H1 (cell line): ENCODE data around the gene DHRS1. TPM values are rescaled to one million over a fixed set of nuclear protein-coding genes. Genes with fewer than 3 reads are reported as not detected.

Source experiments
- CTCF ChIA-PET: fragments of 300-600 bp; sonication (Branson Sonifier 250); formaldehyde crosslinking; loops from one replicate; lab custom pipeline; 2021; ENCODE audit not compliant: partially characterized antibody; lab: Charles Lee
- POLR2A ChIA-PET: fragments of 300-600 bp; sonication (Branson Sonifier 250); formaldehyde crosslinking; loops from one replicate; lab custom pipeline; 2021; ENCODE audit warnings: inconsistent platforms; ENCODE audit not compliant: partially characterized antibody; lab: Charles Lee
- DNase-seq, 2 experiments: peaks; one replicate each; pipeline versions ENCODE4 v3.0.0 to v3.0.0-alpha.2; 2010 to 2022; ENCODE audit warnings: low spot score in 2 of 2, low read depth in 1 of 2, mixed read lengths in 1 of 2
- FAIRE-seq: peaks from 2 replicates; lab custom pipeline; 2011; peaks lifted over from hg19 to GRCh38; lab: Jason Lieb, UNC
- H2AFZ ChIP-seq: 2 replicates; pipeline ENCODE4 v1.8.1; 2012; ENCODE audit warnings: low read length, inconsistent platforms
- H2AK5ac ChIP-seq: 2 replicates; pipeline ENCODE4 v1.6.1; 2013; ENCODE audit warnings: low read depth, low read length
- H2BK120ac ChIP-seq: replicated peaks from 2 replicates; pipeline ENCODE3; 2013; ENCODE audit warnings: low read depth, low read length, inconsistent platforms
- H2BK12ac ChIP-seq: 2 replicates; pipeline ENCODE4 v1.6.1; 2013; ENCODE audit warnings: low read depth, low read length
- H2BK15ac ChIP-seq: 2 replicates; pipeline ENCODE4 v1.6.1; 2013; ENCODE audit warnings: low read length
- H2BK20ac ChIP-seq: 2 replicates; pipeline ENCODE4 v1.6.1; 2013; ENCODE audit warnings: low read length
- H2BK5ac ChIP-seq: 2 replicates; pipeline ENCODE4 v1.6.1; 2013; ENCODE audit warnings: low read depth, low read length
- H3K14ac ChIP-seq: 2 replicates; pipeline ENCODE4 v1.6.1; 2013; ENCODE audit warnings: inconsistent platforms; ENCODE audit not compliant: insufficient read length
- H3K18ac ChIP-seq: 2 replicates; pipeline ENCODE4 v1.6.1; 2013; ENCODE audit warnings: low read length; ENCODE audit errors: extremely low read depth
- H3K23ac ChIP-seq: 2 replicates; pipeline ENCODE4 v1.6.1; 2013; ENCODE audit warnings: inconsistent platforms; ENCODE audit not compliant: insufficient read length
- H3K23me2 ChIP-seq: 2 replicates; pipeline ENCODE4 v1.6.1; 2013; ENCODE audit warnings: low read depth, low read length
- H3K27ac ChIP-seq: 2 replicates; pipeline ENCODE4 v1.6.1; 2011; ENCODE audit warnings: low read depth, low read length, inconsistent platforms
- H3K27me3 ChIP-seq, 4 experiments: replicated peaks in 1 of 4; 1 replicate in 1 of 4; 2 replicates in 3 of 4; pipeline versions ENCODE4 v1.6.1 to v1.8.1; 2011 to 2013; ENCODE audit warnings: low read length in 3 of 4, mild to moderate bottlenecking in 3 of 4, inconsistent platforms in 2 of 4, mixed read lengths in 2 of 4, moderate library complexity in 1 of 4; ENCODE audit not compliant: control insufficient read depth in 3 of 4, insufficient read depth in 3 of 4; ENCODE audit errors: extremely low read depth in 1 of 4
- H3K36me3 ChIP-seq, 4 experiments: 2 replicates each; pipeline versions ENCODE4 v1.6.1 to v1.8.1; 2011 to 2013; ENCODE audit warnings: mild to moderate bottlenecking in 4 of 4, low read length in 3 of 4, moderate library complexity in 2 of 4, control low read depth in 1 of 4, inconsistent platforms in 1 of 4; ENCODE audit not compliant: insufficient read depth in 4 of 4, control insufficient read depth in 2 of 4
- H3K4ac ChIP-seq: replicated peaks from 2 replicates; pipeline ENCODE3; 2013; ENCODE audit warnings: low read length, low read depth, mixed read lengths, inconsistent platforms; ENCODE audit not compliant: insufficient read length
- H3K4me1 ChIP-seq, 4 experiments: replicated peaks in 1 of 4; 1 replicate in 1 of 4; 2 replicates in 3 of 4; pipeline versions ENCODE4 v1.6.1 to v1.8.1; 2011 to 2013; ENCODE audit warnings: low read length in 3 of 4, inconsistent platforms in 2 of 4, mixed read lengths in 1 of 4; ENCODE audit not compliant: insufficient read depth in 4 of 4, control insufficient read depth in 3 of 4
- H3K4me2 ChIP-seq, 2 experiments: 2 replicates each; pipeline versions ENCODE4 v1.6.1 to v1.8.1; 2011 to 2013; ENCODE audit warnings: low read depth in 2 of 2, low read length in 2 of 2, control low read depth in 1 of 2, inconsistent platforms in 1 of 2, mild to moderate bottlenecking in 1 of 2; ENCODE audit not compliant: insufficient read depth in 1 of 2
- H3K4me3 ChIP-seq, 4 experiments: fragments of 200-600, 300-600 bp in 1 of 4; sonication (generic), shearing (Covaris generic), sonication (Bioruptor Twin) in 1 of 4; 2 replicates each; pipeline versions ENCODE4 v1.5.1 to v1.8.1; 2011 to 2016; ENCODE audit warnings: low read length in 4 of 4, low read depth in 3 of 4, control low read depth in 2 of 4, inconsistent platforms in 2 of 4, mild to moderate bottlenecking in 2 of 4, mixed read lengths in 1 of 4, moderate library complexity in 1 of 4; ENCODE audit not compliant: insufficient read depth in 2 of 4; ENCODE audit errors: extremely low read depth in 1 of 4
- H3K56ac ChIP-seq: replicated peaks from 2 replicates; pipeline ENCODE3; 2013; ENCODE audit warnings: low read depth, mild to moderate bottlenecking, mixed read lengths, low read length, inconsistent platforms; ENCODE audit not compliant: insufficient read length
- H3K79me1 ChIP-seq: 2 replicates; pipeline ENCODE4 v1.6.1; 2013; ENCODE audit warnings: low read depth, low read length, control low read depth
- H3K79me2 ChIP-seq, 2 experiments: 2 replicates each; pipeline versions ENCODE4 v1.6.1 to v1.8.1; 2012 to 2013; ENCODE audit warnings: low read length in 2 of 2, mild to moderate bottlenecking in 2 of 2, inconsistent platforms in 1 of 2; ENCODE audit not compliant: insufficient read depth in 2 of 2, control insufficient read depth in 1 of 2
- H3K9ac ChIP-seq, 4 experiments: replicated peaks in 1 of 4; 1 replicate in 1 of 4; 2 replicates in 3 of 4; pipeline versions ENCODE4 v1.6.1 to v1.8.1; 2011 to 2013; ENCODE audit warnings: low read depth in 3 of 4, low read length in 3 of 4, control low read depth in 2 of 4, mild to moderate bottlenecking in 2 of 4, moderate library complexity in 2 of 4, inconsistent platforms in 1 of 4; ENCODE audit errors: extremely low read depth in 1 of 4
- H3K9me3 ChIP-seq, 2 experiments: 2 replicates each; pipeline versions ENCODE4 v1.6.1 to v1.8.1; 2012 to 2013; ENCODE audit warnings: mild to moderate bottlenecking in 2 of 2, moderate library complexity in 2 of 2, control low read depth in 1 of 2, inconsistent platforms in 1 of 2, low read depth in 1 of 2, low read length in 1 of 2, mixed read lengths in 1 of 2; ENCODE audit not compliant: insufficient read depth in 2 of 2
- H4K20me1 ChIP-seq, 2 experiments: replicated peaks in 1 of 2; 2 replicates each; pipeline versions ENCODE3 to v1.8.1; 2011 to 2013; ENCODE audit warnings: inconsistent platforms in 2 of 2, low read length in 2 of 2, mild to moderate bottlenecking in 1 of 2; ENCODE audit not compliant: insufficient read depth in 2 of 2, control insufficient read depth in 1 of 2
- H4K5ac ChIP-seq: 2 replicates; pipeline ENCODE4 v1.6.1; 2013; ENCODE audit warnings: low read length, low read depth, mixed read lengths, inconsistent platforms; ENCODE audit not compliant: insufficient read length
- H4K8ac ChIP-seq: 2 replicates; pipeline ENCODE4 v1.8.0; 2013; ENCODE audit warnings: mild to moderate bottlenecking, moderate library complexity, low read length, inconsistent platforms; ENCODE audit not compliant: insufficient read depth; ENCODE audit errors: extremely low read depth
- H4K91ac ChIP-seq: replicated peaks from 2 replicates; pipeline ENCODE3; 2013; ENCODE audit warnings: low read length, mixed read lengths, inconsistent platforms; ENCODE audit not compliant: insufficient read length
- E2F6 ChIP-seq: IDR thresholded peaks from 2 replicates; pipeline ENCODE4 v1.6.1; 2012; ENCODE audit warnings: inconsistent platforms
- JUND ChIP-seq: IDR thresholded peaks from 2 replicates; pipeline ENCODE4 v1.6.1; 2011; ENCODE audit warnings: mild to moderate bottlenecking, improper control_type of control experiment, low read length
- RAD21 ChIP-seq, 2 experiments: IDR thresholded peaks in 1 of 2; conservative IDR thresholded peaks in 1 of 2; 2 replicates each; pipeline ENCODE4 v1.6.1; 2011; ENCODE audit warnings: low read depth in 2 of 2, low read length in 2 of 2, improper control_type of control experiment in 1 of 2, inconsistent platforms in 1 of 2, mild to moderate bottlenecking in 1 of 2, moderate library complexity in 1 of 2
- SRF ChIP-seq: IDR thresholded peaks from 2 replicates; pipeline ENCODE4 v1.6.1; 2011; ENCODE audit warnings: mild to moderate bottlenecking, low read depth, low read length, moderate library complexity
- WGBS, 2 experiments: shearing (Covaris generic) in 1 of 2; methylation state at CpG; one replicate each; pipeline versions ENCODE4 v1.1.6 to v1.1.7; 2013 to 2015; ENCODE audit warnings: low lambda C conversion rate in 2 of 2, mixed read lengths in 2 of 2, inconsistent platforms in 1 of 2, low coverage in 1 of 2, missing lambda C conversion rate in 1 of 2; ENCODE audit not compliant: insufficient replicate concordance in 2 of 2, insufficient coverage in 1 of 2, insufficient read length in 1 of 2; ENCODE audit errors: extremely low coverage in 1 of 2, missing lambda C conversion rate in 1 of 2; 5-methylcytosine and 5-hydroxymethylcytosine counted together
- polyA plus RNA-seq, 7 experiments: library from polyadenylated mRNA; depleted of rRNA in 3 of 7; stranded (reverse) in 5 of 7; unstranded in 2 of 7; fragments of >200 nt in 5 of 7; fragments of 200-250 nt in 2 of 7; gene quantifications; 1 replicate in 5 of 7; 2 replicates in 1 of 7; 4 replicates in 1 of 7; pipeline versions ENCODE4 v1.2.1 to v1.2.3, GENCODE V29; 2011 to 2013; ENCODE audit warnings: missing spikeins in 2 of 7, mixed read lengths in 2 of 7
- total RNA-seq: library from RNA; stranded (reverse); fragmentation: NEBNext Ultra II Directional; extraction: Animal tissue kit (Norgen Biotek cat#: 25700); gene quantifications from 2 replicates; pipeline ENCODE4 v1.2.1, GENCODE V29; 2021
- TF ChIP-seq, protein P1 (sequence below): IDR thresholded peaks from 2 replicates; pipeline ENCODE4 v1.6.1; 2012; ENCODE audit warnings: low read length, inconsistent platforms

DHRS1 gene
- total and polyA plus RNA-seq, 2 of the 8 experiments (the other 6 are each of a cell fraction or from before 2014, with no cell fraction given): 8.8 to 31.7 TPM

- H4K20me1 ChIP-seq: peaks cover 0 to 3% of the 10 kb centered on the region in 2 experiments
- TF ChIP-seq RAD21 (IDR thresholded peaks at IDR 0.05 in 1 of 2, conservative IDR thresholded peaks at IDR 0.05 in 1 of 2; ENCODE audit: low read depth in 2 of 2, low read length in 2 of 2) (no peak), JUND (no peak), E2F6 (no peak), SRF (no peak)
- TF ChIP-seq, protein P1, sequence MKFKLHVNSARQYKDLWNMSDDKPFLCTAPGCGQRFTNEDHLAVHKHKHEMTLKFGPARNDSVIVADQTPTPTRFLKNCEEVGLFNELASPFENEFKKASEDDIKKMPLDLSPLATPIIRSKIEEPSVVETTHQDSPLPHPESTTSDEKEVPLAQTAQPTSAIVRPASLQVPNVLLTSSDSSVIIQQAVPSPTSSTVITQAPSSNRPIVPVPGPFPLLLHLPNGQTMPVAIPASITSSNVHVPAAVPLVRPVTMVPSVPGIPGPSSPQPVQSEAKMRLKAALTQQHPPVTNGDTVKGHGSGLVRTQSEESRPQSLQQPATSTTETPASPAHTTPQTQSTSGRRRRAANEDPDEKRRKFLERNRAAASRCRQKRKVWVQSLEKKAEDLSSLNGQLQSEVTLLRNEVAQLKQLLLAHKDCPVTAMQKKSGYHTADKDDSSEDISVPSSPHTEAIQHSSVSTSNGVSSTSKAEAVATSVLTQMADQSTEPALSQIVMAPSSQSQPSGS: no peak
- TF ChIP-seq, all 59 proteins: peak for 0
- Histone ChIP-seq H3K18ac (no peak overlapping the region), H2AK5ac (no peak overlapping the region), H3K36me3 (no peaks in the 10 kb centered on the region), H3K79me1 (no peaks in the 10 kb centered on the region), H2BK120ac (no peak overlapping the region), H3K4ac (no peak overlapping the region), H2BK5ac (no peak overlapping the region), H2BK20ac (no peak overlapping the region), H3K27ac (no peak overlapping the region), H4K8ac (no peak overlapping the region), H3K4me1 (no peaks in the 10 kb centered on the region), H3K9me3 (no peaks in the 10 kb centered on the region), H3K9ac (no peak overlapping the region), H3K4me3 (no peak overlapping the region), H3K14ac (no peak overlapping the region), H2BK12ac (no peak overlapping the region), H3K4me2 (no peak overlapping the region), H4K5ac (no peak overlapping the region), H4K91ac (no peak overlapping the region), H3K23me2 (no peaks in the 10 kb centered on the region), H3K79me2 (no peaks in the 10 kb centered on the region), H2AFZ (no peak overlapping the region), H3K23ac (no peak overlapping the region), H2BK15ac (no peak overlapping the region), H3K27me3 (no peaks in the 10 kb centered on the region), H3K56ac (no peak overlapping the region)
- FAIRE-seq (no peak), DNase-seq (no peak)
- 92% methylated on average over 5 of the region's 5 CpGs; no CpG with 5 or more reads in 1 of the 2 experiments for WGBS, 2 experiments
- POLR2A ChIA-PET: interaction anchor here (0.7 to 2.3 kb wide), 4 partner anchors 10 to 102 kb away, joined by 3 to 9 read pairs (median 6); no protein-coding TSS in a partner anchor
- CTCF ChIA-PET: interaction anchor here (1.0 to 11.5 kb wide), 6 partner anchors 13 to 51 kb away, joined by 3 to 137 read pairs (median 3); partner anchors contain the start of genes DHRS1, NOP9 and TINF2
Observed at GRCh38 chr14:24278424-24278823, 21.2 kb downstream of the DHRS1 start.
